ENCODE results near the gene HRH4.

The HRH4 gene

DNA sequence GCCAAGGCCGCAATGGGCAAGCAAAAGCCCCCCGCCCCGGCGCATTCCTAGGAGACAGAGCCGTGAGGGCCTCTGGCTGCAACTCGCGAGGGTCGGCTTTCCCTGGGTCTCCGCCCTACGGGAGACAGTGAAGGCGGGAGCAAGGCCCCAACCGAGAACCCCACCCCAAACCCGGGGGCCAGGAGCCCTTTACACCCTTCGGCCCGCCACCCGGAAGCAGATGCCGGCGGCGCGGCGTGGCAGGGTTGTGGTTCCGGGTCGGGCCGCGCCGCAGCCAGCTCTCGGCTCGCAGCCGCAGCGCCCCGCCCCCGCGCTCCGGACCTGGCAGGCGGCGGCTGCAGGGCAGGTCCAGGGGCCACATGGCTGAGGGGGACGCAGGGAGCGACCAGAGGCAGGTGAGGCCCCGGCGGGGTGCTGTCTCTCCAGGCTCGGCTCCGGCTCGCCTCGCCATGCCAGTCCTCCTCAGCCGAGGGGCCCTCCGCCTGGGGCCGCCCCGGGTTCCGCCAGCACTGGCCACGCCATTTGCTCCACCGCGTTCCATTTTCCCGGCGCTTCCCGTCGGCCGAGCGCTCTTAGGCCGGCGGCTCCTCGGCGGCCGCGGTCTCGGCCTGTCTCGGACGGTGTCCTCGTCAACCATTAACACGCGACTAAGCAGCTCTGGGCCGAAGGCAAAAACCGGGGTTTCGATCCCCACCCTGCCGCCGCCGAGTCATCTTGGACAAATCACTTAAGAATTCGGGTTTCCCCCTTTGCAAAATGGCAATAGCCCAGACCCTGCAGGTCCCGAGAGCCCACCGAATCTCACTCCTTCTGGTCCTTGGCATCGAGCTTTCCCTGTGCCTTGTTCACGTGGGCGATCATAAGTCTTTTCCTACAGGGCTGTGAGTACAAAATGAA is 33.8 kb upstream of the HRH4 start, which contains the start of gene IMPACT:
TSS of gene IMPACT (plus strand) at position 273 of the 897 bp plus-strand sequence. CDS start at position 360, 87 bp downstream.
- no peak for TF ChIP-seq ZFX (IDR thresholded peaks at IDR 0.05; ENCODE audit: borderline replicate concordance)
- H3K27ac ChIP-seq = peak within 1 kb of the TSS; percentile 67

DNA sequence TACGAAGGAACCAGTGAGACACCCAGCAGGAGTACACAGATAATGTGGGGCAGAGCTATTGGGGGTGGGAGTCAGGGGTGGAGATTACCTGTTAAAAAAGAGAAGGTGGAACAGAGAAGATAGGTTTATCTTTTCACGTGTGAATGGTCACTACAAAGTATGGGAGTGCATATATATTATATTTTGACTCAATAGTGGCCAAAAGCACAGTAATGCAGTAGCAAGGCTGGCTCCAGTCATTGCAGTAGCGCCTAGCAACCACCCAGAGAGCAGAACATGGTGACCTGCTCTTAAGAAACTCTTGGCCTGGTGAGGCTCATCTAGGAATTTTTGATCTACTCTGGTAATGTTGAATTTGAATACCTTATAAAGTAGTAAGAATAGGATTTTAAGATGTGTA is 33.0 kb upstream of the HRH4 start:
- no peak overlapping the region for H3K27ac ChIP-seq
- TF ChIP-seq ZFX (IDR thresholded peaks at IDR 0.05; ENCODE audit: borderline replicate concordance) = no peak
- TF ChIP-seq, protein P1, sequence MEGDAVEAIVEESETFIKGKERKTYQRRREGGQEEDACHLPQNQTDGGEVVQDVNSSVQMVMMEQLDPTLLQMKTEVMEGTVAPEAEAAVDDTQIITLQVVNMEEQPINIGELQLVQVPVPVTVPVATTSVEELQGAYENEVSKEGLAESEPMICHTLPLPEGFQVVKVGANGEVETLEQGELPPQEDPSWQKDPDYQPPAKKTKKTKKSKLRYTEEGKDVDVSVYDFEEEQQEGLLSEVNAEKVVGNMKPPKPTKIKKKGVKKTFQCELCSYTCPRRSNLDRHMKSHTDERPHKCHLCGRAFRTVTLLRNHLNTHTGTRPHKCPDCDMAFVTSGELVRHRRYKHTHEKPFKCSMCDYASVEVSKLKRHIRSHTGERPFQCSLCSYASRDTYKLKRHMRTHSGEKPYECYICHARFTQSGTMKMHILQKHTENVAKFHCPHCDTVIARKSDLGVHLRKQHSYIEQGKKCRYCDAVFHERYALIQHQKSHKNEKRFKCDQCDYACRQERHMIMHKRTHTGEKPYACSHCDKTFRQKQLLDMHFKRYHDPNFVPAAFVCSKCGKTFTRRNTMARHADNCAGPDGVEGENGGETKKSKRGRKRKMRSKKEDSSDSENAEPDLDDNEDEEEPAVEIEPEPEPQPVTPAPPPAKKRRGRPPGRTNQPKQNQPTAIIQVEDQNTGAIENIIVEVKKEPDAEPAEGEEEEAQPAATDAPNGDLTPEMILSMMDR (IDR thresholded peaks at IDR 0.05) = no peak

DNA sequence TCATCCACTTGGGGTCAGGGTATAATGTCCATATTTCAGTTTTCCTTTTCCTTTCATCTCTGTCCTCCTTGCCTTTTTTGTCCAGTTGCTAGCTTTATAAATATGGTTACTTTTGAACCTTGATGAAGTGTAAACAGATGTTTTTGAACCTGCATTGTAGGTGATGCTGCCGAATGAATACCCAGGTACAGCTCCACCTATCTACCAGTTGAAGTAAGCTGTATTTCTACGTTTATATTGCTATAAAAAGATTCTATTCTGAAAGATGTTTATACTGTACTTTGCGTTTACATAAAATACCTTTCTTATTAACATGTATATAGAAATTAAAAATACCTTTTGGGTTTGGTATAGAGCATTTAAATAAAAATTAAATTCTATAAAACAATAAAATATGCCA is 31.7 kb upstream of the HRH4 start:
- no peak overlapping the region for H3K27ac ChIP-seq
- TF ChIP-seq ZFX (IDR thresholded peaks at IDR 0.05; ENCODE audit: borderline replicate concordance) = no peak
- TF ChIP-seq, protein P1 (IDR thresholded peaks at IDR 0.05) = no peak

DNA sequence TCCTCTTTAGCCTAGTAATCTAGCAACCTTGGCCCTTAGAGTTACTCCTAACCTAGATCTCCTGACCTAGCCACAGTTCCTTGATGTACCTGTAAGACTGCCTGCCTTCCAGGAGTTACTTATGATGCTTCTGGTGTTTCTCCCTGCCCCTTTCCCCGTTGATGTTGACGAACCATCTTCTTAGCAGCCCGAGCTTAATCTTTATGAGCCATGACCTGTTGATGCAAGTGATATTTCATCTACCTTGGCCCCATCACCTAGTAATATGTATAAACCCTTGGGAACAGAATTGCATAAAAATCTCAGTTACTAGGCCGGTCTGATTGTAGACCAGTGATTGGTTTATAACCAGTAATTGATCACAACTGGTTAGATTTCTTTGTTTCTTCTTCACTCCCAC is 31.2 kb upstream of the HRH4 start:
- TF ChIP-seq, protein P1 (IDR thresholded peaks at IDR 0.05) = no peak
- TF ChIP-seq ZFX (IDR thresholded peaks at IDR 0.05; ENCODE audit: borderline replicate concordance) = no peak
- H3K27ac ChIP-seq = no peak overlapping the region

DNA sequence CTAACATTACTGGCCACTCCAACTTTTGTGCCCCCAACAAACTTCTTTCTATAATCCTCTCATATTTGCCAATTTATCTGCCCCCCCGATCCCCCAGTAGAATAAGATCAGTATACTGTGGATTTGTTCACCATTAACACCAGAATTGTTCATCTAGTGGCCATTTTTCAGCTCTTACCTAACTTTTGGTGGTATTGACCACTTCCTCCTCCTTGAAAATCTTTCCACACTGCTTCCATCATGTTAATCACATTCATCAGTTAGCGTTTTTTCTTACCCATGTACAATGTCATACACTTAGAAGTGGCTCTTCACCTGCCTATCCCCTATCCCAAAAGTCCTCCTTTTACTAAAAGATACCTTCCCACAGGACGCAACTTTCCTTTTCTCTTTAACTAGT is 27.8 kb upstream of the HRH4 start:
- H3K27ac ChIP-seq = no peak overlapping the region
- TF ChIP-seq, protein P1 (IDR thresholded peaks at IDR 0.05) = no peak
- TF ChIP-seq ZFX (IDR thresholded peaks at IDR 0.05; ENCODE audit: borderline replicate concordance) = no peak

DNA sequence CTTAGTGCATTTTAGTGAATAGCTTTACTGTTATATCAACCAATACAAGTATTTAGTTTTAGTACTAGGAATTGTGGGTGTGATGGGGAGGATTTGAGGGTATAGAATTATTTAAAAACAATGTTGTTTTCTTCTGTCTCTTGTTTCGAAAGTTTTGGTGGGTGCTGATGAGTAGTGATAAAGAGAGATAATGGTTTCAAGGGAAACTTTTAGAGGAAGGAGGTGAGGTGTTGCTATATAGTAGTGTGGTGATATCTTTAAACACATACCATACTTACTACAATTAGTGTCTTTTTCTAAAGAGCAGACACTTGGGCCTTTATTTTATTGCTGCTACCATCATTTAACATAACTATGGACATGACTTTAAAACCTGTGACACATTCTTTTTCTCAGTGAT is 23.5 kb upstream of the HRH4 start:
- no peak for TF ChIP-seq ZFX (IDR thresholded peaks at IDR 0.05; ENCODE audit: borderline replicate concordance)
- TF ChIP-seq, protein P1 (IDR thresholded peaks at IDR 0.05) = no peak
- H3K27ac ChIP-seq = no peak overlapping the region

GRCh38 chr18:24443870-24444269 is 16.6 kb upstream of the HRH4 start:
- TF ChIP-seq, protein P1 (IDR thresholded peaks at IDR 0.05) = no peak
- no peak for TF ChIP-seq ZFX (IDR thresholded peaks at IDR 0.05; ENCODE audit: borderline replicate concordance)
- H3K27ac ChIP-seq = no peak overlapping the region
